Activated CD4-positive, alpha-beta T cell treated with anti-CD3 and anti-CD28 coated beads, Interleukin-2, amount 10 ng/mL, durations not matched to agents 24 days and 14 days (primary cell): ENCODE measurements around the gene DDTL. TPM values are rescaled to one million over a fixed set of nuclear protein-coding genes. Genes with fewer than 3 reads are reported as not detected.

Experiments used
- DNase-seq: peaks from one replicate; pipeline ENCODE4 v3.0.0; 2022
- H3K27ac Mint-ChIP-seq: one replicate; pipeline ENCODE4 v1.8.0; 2022; ENCODE audit warnings: mild to moderate bottlenecking, mixed read lengths
- H3K27me3 Mint-ChIP-seq: one replicate; pipeline ENCODE4 v1.8.0; 2022; ENCODE audit warnings: mixed read lengths
- H3K36me3 Mint-ChIP-seq: one replicate; pipeline ENCODE4 v1.8.0; 2022; ENCODE audit warnings: low read depth, mild to moderate bottlenecking, mixed read lengths
- H3K4me1 Mint-ChIP-seq: one replicate; pipeline ENCODE4 v1.8.0; 2021; ENCODE audit warnings: mixed read lengths
- H3K4me3 Mint-ChIP-seq: one replicate; pipeline ENCODE4 v1.8.0; 2022; ENCODE audit warnings: mild to moderate bottlenecking, moderate library complexity, mixed read lengths
- H3K9me3 Mint-ChIP-seq: one replicate; pipeline ENCODE4 v1.8.0; 2021; ENCODE audit warnings: mixed read lengths
- intact Hi-C: fragments of 100-400 bp; cut with micrococcal nuclease; formaldehyde crosslinking; loops from one replicate; pipeline ENCODE4 v1.15.1; 2023
- total RNA-seq: library from RNA; stranded (reverse); gene quantifications from 2 replicates; pipeline ENCODE4 v1.2.3, GENCODE V29; 2022

The DDTL gene
- total RNA-seq, 1 donor from 2014 or later = 5.0 TPM

GRCh38 chr22:24005201-24005600 lies 38.5 kb downstream of the DDTL start, which contains the start of gene GSTT4:
Gene GSTT4 (minus strand): TSS chr22:24005453. CDS start chr22:24005356, 97 bp downstream.
- no peak within 1 kb of the TSS for H3K27ac Mint-ChIP-seq
- no peaks in the 10 kb centered on the region for H3K36me3 Mint-ChIP-seq
- peaks cover 4% of the 10 kb centered on the region for H3K27me3 Mint-ChIP-seq
- DNase-seq = peak; percentile 56
- intact Hi-C loops = no loop called here
- H3K4me3 Mint-ChIP-seq = no peak within 1 kb of the TSS
- H3K9me3 Mint-ChIP-seq = no peaks in the 10 kb centered on the region
- H3K4me1 Mint-ChIP-seq = peaks cover 4% of the 10 kb centered on the region

- Mint-ChIP-seq H3K36me3 (peaks cover 2% of the 10 kb centered on the region), H3K27me3 (peaks cover 4% of the 10 kb centered on the region), H3K4me3 (no peak overlapping the region), H3K9me3 (no peaks in the 10 kb centered on the region), H3K4me1 (peaks cover 12% of the 10 kb centered on the region), H3K27ac (no peak overlapping the region)
- intact Hi-C loops = no loop called here
- peak; percentile 56 for DNase-seq
Measured at GRCh38 chr22:24006207-24006913, 39.7 kb downstream of the DDTL start.

GRCh38 chr22:24006914-24007214 lies 40.2 kb downstream of the DDTL start:
- intact Hi-C loops = no loop called here
- Mint-ChIP-seq H3K4me3 (no peak overlapping the region), H3K9me3 (no peaks in the 10 kb centered on the region), H3K27ac (no peak overlapping the region), H3K4me1 (peaks cover 12% of the 10 kb centered on the region), H3K36me3 (peaks cover 2% of the 10 kb centered on the region), H3K27me3 (peaks cover 3% of the 10 kb centered on the region)
- DNase-seq = no peak

GRCh38 chr22:24007253-24008021 lies 40.7 kb downstream of the DDTL start:
- H3K27me3 Mint-ChIP-seq = no peaks in the 10 kb centered on the region
- H3K27ac Mint-ChIP-seq = no peak overlapping the region
- intact Hi-C loops = no loop called here
- no peaks in the 10 kb centered on the region for H3K9me3 Mint-ChIP-seq
- H3K36me3 Mint-ChIP-seq = peaks cover 2% of the 10 kb centered on the region
- H3K4me3 Mint-ChIP-seq = no peak overlapping the region
- H3K4me1 Mint-ChIP-seq = peaks cover 15% of the 10 kb centered on the region
- peak; percentile 60 for DNase-seq

- peaks cover 17% of the 10 kb centered on the region for H3K4me1 Mint-ChIP-seq
- intact Hi-C loops = no loop called here
- no peaks in the 10 kb centered on the region for H3K9me3 Mint-ChIP-seq
- H3K4me3 Mint-ChIP-seq = no peak overlapping the region
- no peak for DNase-seq
- H3K27me3 Mint-ChIP-seq = no peaks in the 10 kb centered on the region
- peaks cover 2% of the 10 kb centered on the region for H3K36me3 Mint-ChIP-seq
- no peak overlapping the region for H3K27ac Mint-ChIP-seq
Measured at GRCh38 chr22:24008022-24008283, 41.3 kb downstream of the DDTL start.

GRCh38 chr22:24008381-24009226 lies 41.9 kb downstream of the DDTL start:
- H3K9me3 Mint-ChIP-seq = no peaks in the 10 kb centered on the region
- H3K36me3 Mint-ChIP-seq = peaks cover 2% of the 10 kb centered on the region
- peaks cover 19% of the 10 kb centered on the region for H3K4me1 Mint-ChIP-seq
- intact Hi-C loops = no loop called here
- no peak overlapping the region for H3K27ac Mint-ChIP-seq
- DNase-seq = peak; percentile 54
- H3K27me3 Mint-ChIP-seq = no peaks in the 10 kb centered on the region
- no peak overlapping the region for H3K4me3 Mint-ChIP-seq

- H3K4me3 Mint-ChIP-seq = no peak overlapping the region
- peak; percentile 54 for DNase-seq
- intact Hi-C loops = loop anchor here (10.0 kb wide), 1 partner anchor 545 kb away; the partner anchor contains the start of genes GUCD1 and SNRPD3
- peak overlapping the region; percentile 57 for H3K27ac Mint-ChIP-seq
- H3K27me3 Mint-ChIP-seq = no peaks in the 10 kb centered on the region
- no peaks in the 10 kb centered on the region for H3K9me3 Mint-ChIP-seq
- peaks cover 2% of the 10 kb centered on the region for H3K36me3 Mint-ChIP-seq
- peaks cover 23% of the 10 kb centered on the region for H3K4me1 Mint-ChIP-seq
Measured at GRCh38 chr22:24009227-24010017, 42.7 kb downstream of the DDTL start.

- intact Hi-C loops = loop anchor here (10.0 kb wide), 1 partner anchor 545 kb away; the partner anchor contains the start of genes GUCD1 and SNRPD3
- Mint-ChIP-seq H3K36me3 (peaks cover 5% of the 10 kb centered on the region), H3K27me3 (no peaks in the 10 kb centered on the region), H3K9me3 (no peaks in the 10 kb centered on the region), H3K27ac (peak overlapping the region; percentile 77), H3K4me1 (peaks cover 28% of the 10 kb centered on the region), H3K4me3 (peak overlapping the region; percentile 55)
- no peak for DNase-seq
Measured at GRCh38 chr22:24010018-24010391, 43.3 kb downstream of the DDTL start.

GRCh38 chr22:24011735-24012068 lies 45.0 kb downstream of the DDTL start:
- Mint-ChIP-seq H3K4me3 (peak overlapping the region; percentile 97), H3K36me3 (peaks cover 12% of the 10 kb centered on the region), H3K27ac (peak overlapping the region; percentile 98), H3K4me1 (peaks cover 33% of the 10 kb centered on the region), H3K27me3 (no peaks in the 10 kb centered on the region), H3K9me3 (no peaks in the 10 kb centered on the region)
- DNase-seq = no peak
- intact Hi-C loops = loop anchor here (10.0 kb wide), 1 partner anchor 543 kb away; the partner anchor contains the start of genes GUCD1 and SNRPD3

- Mint-ChIP-seq H3K4me1 (peaks cover 32% of the 10 kb centered on the region), H3K4me3 (no peak overlapping the region), H3K36me3 (peaks cover 29% of the 10 kb centered on the region), H3K9me3 (no peaks in the 10 kb centered on the region), H3K27me3 (no peaks in the 10 kb centered on the region), H3K27ac (no peak overlapping the region)
- DNase-seq = no peak
- intact Hi-C loops = loop anchor here (10.0 kb wide), 1 partner anchor 539 kb away; the partner anchor contains the start of genes GUCD1 and SNRPD3
Measured at GRCh38 chr22:24016156-24016555, 49.5 kb downstream of the DDTL start.

GRCh38 chr22:24021304-24021703 lies 54.6 kb downstream of the DDTL start:
- Mint-ChIP-seq H3K27me3 (no peaks in the 10 kb centered on the region), H3K4me3 (no peak overlapping the region), H3K9me3 (peaks cover 3% of the 10 kb centered on the region), H3K4me1 (peaks cover 31% of the 10 kb centered on the region), H3K27ac (no peak overlapping the region), H3K36me3 (peaks cover 52% of the 10 kb centered on the region)
- intact Hi-C loops = no loop called here
- no peak for DNase-seq
